Ovary (tissue), 10 donors: Measurements from ENCODE around the gene BEX2. TPM values are rescaled to one million over a fixed set of nuclear protein-coding genes. Genes with fewer than 3 reads are reported as not detected.
"Not testable (repeated sequence)": the region's sequence is repeated elsewhere in the genome, so short reads cannot be mapped to it uniquely, and the experiment has no call there.

Source experiments
- DNase-seq, 5 donors: peaks; one replicate each; pipeline ENCODE4 v3.0.0-alpha.2; 2019 to 2020
- H3K27ac ChIP-seq, 2 donors: fragments of 200-600 bp; one replicate each; pipeline versions ENCODE4 v1.5.1 to v1.8.0; 2019 to 2022
- H3K27me3 ChIP-seq: fragments of 200-600 bp; one replicate; pipeline ENCODE4 v1.8.0; 2022
- H3K36me3 ChIP-seq: fragments of 200-600 bp; sonication (generic); one replicate; pipeline ENCODE4 v1.5.1; 2019
- H3K4me1 ChIP-seq: one replicate; pipeline ENCODE4 v1.8.1; 2013; ENCODE audit warnings: mild to moderate bottlenecking, moderate library complexity; ENCODE audit not compliant: insufficient read depth
- H3K4me3 ChIP-seq: fragments of 200-600 bp; sonication (generic); one replicate; pipeline ENCODE4 v1.5.1; 2017
- H3K9me3 ChIP-seq, 2 donors: fragments of 200-600 bp in 1 of 2; sonication (generic) in 1 of 2; one replicate each; pipeline versions ENCODE4 v1.5.1 to v1.8.1; 2013 to 2019; ENCODE audit warnings: mild to moderate bottlenecking in 1 of 2, moderate library complexity in 1 of 2
- EP300 ChIP-seq: sonication (generic); formaldehyde crosslinking; IDR thresholded peaks from one replicate; pipeline ENCODE4 v1.6.1; 2017; ENCODE audit warnings: antibody characterized with exemption
- POLR2A ChIP-seq: fragments of 450-650 bp; IDR thresholded peaks from one replicate; pipeline ENCODE4 v1.6.1; 2017; ENCODE audit warnings: antibody characterized with exemption, mild to moderate bottlenecking, moderate library complexity
- WGBS, 3 donors: extraction: QIAGEN DNeasy Blood & Tissue Kit in 1 of 3; methylation state at CpG; one replicate each; pipeline versions ENCODE4 v1.1.5 to v1.1.7; 2013 to 2017; 5-methylcytosine and 5-hydroxymethylcytosine counted together
- intact Hi-C, 4 donors: fragments of 100-400 bp; cut with DNase I; formaldehyde crosslinking; loops; one replicate each; pipeline versions ENCODE4 v1.11.0 to v1.15.1; 2022 to 2023
- long read RNA-seq, 3 donors: library from polyadenylated mRNA in 2 of 3; unstranded in 2 of 3; transcript quantifications; one replicate each; pipeline ENCODE4 v2.0.0 and lab custom pipeline, GENCODE V29; 2021 to 2026
- polyA plus RNA-seq, 2 donors: library from polyadenylated mRNA; stranded (reverse); fragments of 200-250 nt in 1 of 2; fragments of 350-450 nt in 1 of 2; fragmentation: Illumina TruSeq in 1 of 2; extraction: RNeasy Lipid Tissue Mini Kit (QIAGEN cat#74804) in 1 of 2; gene quantifications; one replicate each; pipeline ENCODE4 v1.2.3, GENCODE V29; 2013 to 2014
- total RNA-seq, 7 donors: library from RNA; depleted of rRNA in 2 of 7; stranded (reverse); fragments of >200 nt in 2 of 7; fragmentation: NEBNext Ultra II Directional in 3 of 7; extraction: Animal tissue kit (Norgen Biotek cat#: 25700) in 3 of 7; gene quantifications; one replicate each; pipeline versions ENCODE4 v1.1.0 to v1.2.4, GENCODE V29; 2016 to 2023
- TF ChIP-seq, protein P1 (sequence below), 3 donors: fragments of 450-650 bp in 2 of 3; fragments of 200-600 bp in 1 of 3; IDR thresholded peaks; one replicate each; pipeline versions ENCODE4 v1.5.1 to v1.8.0; 2016 to 2022; ENCODE audit warnings: antibody characterized with exemption in 3 of 3, mild to moderate bottlenecking in 1 of 3
- donor health status: DM: no; HTN: no; CAD: no; lungs with moderate emphysema.
- donor health status: DM: no; HTN: no; CAD: no.
- donor health status: Bipolar disorder and iron deficiency.
- donor health status: DM: yes; HTN: yes; CAD: no.
- donor health status: DM: no; HTN: no; CAD: no.
- donor health status: DM: yes; HTN: yes; CAD: no.

BEX2 gene
- total RNA-seq (10 to 100 TPM; 29.5 to 67.0 (median 52.9) TPM), polyA plus RNA-seq (10 to 100 TPM; 55.9 to 79.4 TPM)
- long read RNA-seq, donor 1, transcript BEX2-202 (3 exons, 899 nt) = major isoform, 27 of 31 reads
- long read RNA-seq, donor 1, partial matches to known transcripts = 2 of 31 reads
- long read RNA-seq, donor 1, other reads (novel, unspliced or antisense) = 1 of 31 reads
- long read RNA-seq, donor 2, transcript BEX2-202 (3 exons, 899 nt) = major isoform, 23 of 25 reads
- long read RNA-seq, donor 2, partial matches to known transcripts = 0 of 25 reads
- long read RNA-seq, donor 2, other reads (novel, unspliced or antisense) = 0 of 25 reads
- long read RNA-seq, donor 3, transcript BEX2-202 (3 exons, 899 nt) = major isoform, 39 of 47 reads
- long read RNA-seq, donor 3, partial matches to known transcripts = 3 of 47 reads
- long read RNA-seq, donor 3, other reads (novel, unspliced or antisense) = 4 of 47 reads

DNA sequence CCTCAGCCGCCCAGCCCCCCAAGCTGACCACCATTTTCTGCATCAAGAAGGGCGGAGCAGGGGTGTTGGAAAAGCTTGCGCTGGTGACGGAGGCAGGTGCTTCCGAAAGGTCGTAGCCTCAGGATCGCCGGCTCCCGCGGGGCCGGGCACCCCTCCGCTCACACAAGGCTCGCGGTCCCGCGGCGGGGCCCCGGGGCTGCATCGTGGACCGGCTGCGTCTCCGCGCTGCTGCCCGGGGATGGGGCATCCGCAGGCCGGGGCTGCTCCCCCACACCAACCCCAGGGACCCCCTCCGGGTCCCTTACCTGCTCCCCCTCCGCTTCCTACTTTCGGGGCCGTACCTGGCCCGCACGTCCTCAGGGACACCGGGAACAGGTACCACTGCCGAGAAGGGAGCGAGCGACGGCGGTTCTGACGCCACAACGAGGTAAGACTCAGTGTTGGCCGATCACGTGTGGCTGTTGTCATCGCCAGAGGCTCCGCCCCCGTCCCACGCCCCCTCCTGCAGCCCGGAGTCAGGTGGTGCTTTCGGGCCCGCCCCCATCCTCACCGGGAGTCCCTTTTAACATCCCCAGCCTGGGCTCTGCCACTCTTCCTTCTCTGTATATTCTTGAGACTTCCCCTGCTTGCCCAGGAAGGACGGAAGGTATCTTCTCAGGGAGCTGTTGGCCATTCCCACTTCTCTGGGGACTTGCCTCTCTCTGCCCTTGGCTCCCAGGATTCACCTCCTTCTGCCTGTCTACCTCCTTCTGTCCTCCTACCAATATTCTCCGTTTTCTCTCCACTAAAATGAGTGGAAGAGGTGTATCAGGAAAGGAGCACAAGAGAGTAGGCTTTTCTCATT is at the start of gene BEX2:
Gene BEX2, minus strand, starts transcription at position 436 of the 844 bp plus-strand sequence. CDS start 1,014 bp downstream, outside the sequence.
- Histone ChIP-seq H3K4me3 (peak within 1 kb of the TSS; percentile 57), H3K9me3 (no peaks in the 10 kb centered on the region), H3K4me1 (no peaks in the 10 kb centered on the region), H3K27me3 (no peaks in the 10 kb centered on the region), H3K36me3 (no peaks in the 10 kb centered on the region), H3K27ac (peak within 1 kb of the TSS; percentile 66 to 86)
- intact Hi-C loops = no loop called here
- DNase-seq = peak; percentile 85 to 90 (median 87)
- no peak for TF ChIP-seq EP300
- peak; percentile 83 for TF ChIP-seq POLR2A
- WGBS, 3 donors = 25 to 32% (median 29%) methylated on average over 23 to 52 of the region's 52 CpGs

DNA sequence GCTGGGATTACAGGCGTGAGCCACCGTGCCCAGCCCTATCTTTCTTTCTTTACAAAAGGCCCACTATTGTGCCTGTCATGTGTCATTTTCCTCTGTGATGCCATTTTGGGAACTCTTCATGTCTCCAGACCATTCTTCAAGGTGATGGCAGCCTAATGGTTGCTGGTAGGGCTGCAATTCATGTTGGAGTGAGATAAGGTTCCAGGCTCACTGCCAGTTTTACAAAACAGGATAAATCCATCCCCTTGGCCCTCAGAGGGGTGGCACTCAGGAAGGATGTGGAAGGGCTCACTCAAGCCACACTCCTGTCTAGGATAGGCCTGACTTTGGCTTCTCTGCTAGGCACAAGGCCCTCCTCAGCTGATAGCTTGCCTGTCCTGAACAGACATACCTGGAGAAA is 49.3 kb upstream of the BEX2 start:
- DNase-seq = no peak
- Histone ChIP-seq H3K27ac (peak overlapping the region in 1 of 2 donors; percentile 56), H3K9me3 (no peaks in the 10 kb centered on the region), H3K27me3 (no peaks in the 10 kb centered on the region), H3K36me3 (no peaks in the 10 kb centered on the region), H3K4me1 (no peaks in the 10 kb centered on the region), H3K4me3 (no peak overlapping the region)
- 76 to 84% (median 78%) methylated on average over 2 of the region's 2 CpGs for WGBS, 3 donors
- intact Hi-C loops = no loop called here
- TF ChIP-seq, protein P1, sequence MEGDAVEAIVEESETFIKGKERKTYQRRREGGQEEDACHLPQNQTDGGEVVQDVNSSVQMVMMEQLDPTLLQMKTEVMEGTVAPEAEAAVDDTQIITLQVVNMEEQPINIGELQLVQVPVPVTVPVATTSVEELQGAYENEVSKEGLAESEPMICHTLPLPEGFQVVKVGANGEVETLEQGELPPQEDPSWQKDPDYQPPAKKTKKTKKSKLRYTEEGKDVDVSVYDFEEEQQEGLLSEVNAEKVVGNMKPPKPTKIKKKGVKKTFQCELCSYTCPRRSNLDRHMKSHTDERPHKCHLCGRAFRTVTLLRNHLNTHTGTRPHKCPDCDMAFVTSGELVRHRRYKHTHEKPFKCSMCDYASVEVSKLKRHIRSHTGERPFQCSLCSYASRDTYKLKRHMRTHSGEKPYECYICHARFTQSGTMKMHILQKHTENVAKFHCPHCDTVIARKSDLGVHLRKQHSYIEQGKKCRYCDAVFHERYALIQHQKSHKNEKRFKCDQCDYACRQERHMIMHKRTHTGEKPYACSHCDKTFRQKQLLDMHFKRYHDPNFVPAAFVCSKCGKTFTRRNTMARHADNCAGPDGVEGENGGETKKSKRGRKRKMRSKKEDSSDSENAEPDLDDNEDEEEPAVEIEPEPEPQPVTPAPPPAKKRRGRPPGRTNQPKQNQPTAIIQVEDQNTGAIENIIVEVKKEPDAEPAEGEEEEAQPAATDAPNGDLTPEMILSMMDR (IDR thresholded peaks at IDR 0.05) = no peak
- TF ChIP-seq EP300 (no peak), POLR2A (no peak)

GRCh38 chrX:103359605-103360004 is 48.8 kb upstream of the BEX2 start:
- DNase-seq, H3K4me1 ChIP-seq, H3K4me3 ChIP-seq, intact Hi-C loops, H3K9me3 ChIP-seq, H3K27me3 ChIP-seq, H3K36me3 ChIP-seq: not testable (repeated sequence)
- peak overlapping the region in 1 of 2 donors; percentile 56 for H3K27ac ChIP-seq
- 82 to 88% (median 87%) methylated on average over 3 of the region's 3 CpGs for WGBS, 3 donors

DNA sequence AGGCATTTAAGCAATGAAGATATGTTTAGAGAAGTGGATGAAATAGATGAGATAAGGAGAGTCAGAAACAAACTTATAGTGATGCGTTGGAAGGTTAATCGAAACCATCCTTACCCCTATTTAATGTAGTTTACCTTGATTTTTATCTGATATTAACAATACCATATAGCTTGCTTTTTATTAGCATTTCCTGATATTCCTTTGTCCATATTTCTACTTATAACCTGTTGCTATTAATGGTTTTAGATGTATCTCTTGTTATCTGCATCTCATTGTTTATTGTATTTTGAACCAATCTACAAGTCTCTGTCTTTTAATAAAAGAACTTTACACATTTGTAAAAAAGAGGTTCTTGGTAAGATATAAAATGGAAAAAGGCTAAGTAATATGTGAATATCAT is 47.1 kb upstream of the BEX2 start:
- no peaks in the 10 kb centered on the region for H3K9me3 ChIP-seq
- DNase-seq = no peak
- peak overlapping the region; percentile 87 to 97 for H3K27ac ChIP-seq
- H3K27me3 ChIP-seq = no peaks in the 10 kb centered on the region
- no peak overlapping the region for H3K4me3 ChIP-seq
- 67 to 81% (median 72%) methylated on average over 2 of the region's 2 CpGs for WGBS, 3 donors
- no peaks in the 10 kb centered on the region for H3K4me1 ChIP-seq
- intact Hi-C loops = no loop called here
- no peaks in the 10 kb centered on the region for H3K36me3 ChIP-seq
- TF ChIP-seq POLR2A (no peak), EP300 (no peak)
- TF ChIP-seq, protein P1 (IDR thresholded peaks at IDR 0.05) = no peak

DNA sequence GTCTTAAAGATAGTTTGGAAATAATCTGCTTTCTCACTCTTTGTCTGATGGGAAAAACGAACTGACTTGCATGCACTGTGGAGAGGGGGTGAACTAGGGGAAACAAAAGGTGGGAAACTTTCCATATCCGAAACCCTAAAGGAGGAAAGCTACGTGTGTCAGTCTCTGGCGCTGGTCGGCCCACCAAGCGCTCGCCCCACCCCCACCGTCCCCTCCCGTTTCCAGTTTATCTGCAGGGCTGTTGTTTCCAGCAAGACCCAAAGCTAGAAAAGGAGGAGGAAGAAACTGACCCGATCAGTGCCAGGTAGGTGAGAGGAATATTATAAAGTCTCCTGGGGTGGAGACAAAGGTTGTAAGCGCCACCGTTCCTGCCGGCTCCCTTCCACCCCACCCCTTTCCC is 46.1 kb upstream of the BEX2 start:
- H3K36me3 ChIP-seq = no peaks in the 10 kb centered on the region
- 13 to 25% (median 14%) methylated on average over 13 of the region's 13 CpGs for WGBS, 3 donors
- no peaks in the 10 kb centered on the region for H3K4me1 ChIP-seq
- intact Hi-C loops = no loop called here
- H3K9me3 ChIP-seq = no peaks in the 10 kb centered on the region
- TF ChIP-seq EP300 (no peak), POLR2A (no peak)
- TF ChIP-seq, protein P1 (IDR thresholded peaks at IDR 0.05) = no peak
- peak overlapping the region; percentile 87 to 97 for H3K27ac ChIP-seq
- DNase-seq = peak; percentile 37 to 67 (median 52)
- H3K4me3 ChIP-seq = peak overlapping the region; percentile 56
- H3K27me3 ChIP-seq = no peaks in the 10 kb centered on the region
